ENCODE data around the gene ISM1.
A peak's percentile ranks its signal among the peaks of the same experiment; 100 is the strongest.

The ISM1 gene

DNA sequence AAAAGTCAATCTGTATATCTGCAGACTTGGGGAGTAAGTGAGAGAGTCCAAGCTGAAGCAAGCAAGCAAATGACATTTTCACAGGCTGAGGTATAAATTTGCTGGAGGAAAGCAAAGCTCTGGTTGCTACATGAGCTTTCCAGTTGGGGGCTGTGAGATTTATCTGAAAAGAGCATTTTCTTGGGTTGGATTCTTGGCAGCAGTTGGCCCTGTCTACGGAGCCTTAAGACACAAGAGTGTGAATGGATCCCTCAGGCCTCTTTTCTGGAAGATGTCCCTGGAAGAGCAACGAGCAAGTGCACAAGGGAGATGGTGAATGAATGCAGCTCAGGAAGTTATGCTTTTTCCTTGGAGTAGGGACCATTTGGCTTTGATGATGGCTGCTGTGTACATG is 30.8 kb downstream of the ISM1 start:
- no peak for DNase-seq (ENCODE audit: low read depth in 2 of 3, low spot score in 1 of 3)

DNA sequence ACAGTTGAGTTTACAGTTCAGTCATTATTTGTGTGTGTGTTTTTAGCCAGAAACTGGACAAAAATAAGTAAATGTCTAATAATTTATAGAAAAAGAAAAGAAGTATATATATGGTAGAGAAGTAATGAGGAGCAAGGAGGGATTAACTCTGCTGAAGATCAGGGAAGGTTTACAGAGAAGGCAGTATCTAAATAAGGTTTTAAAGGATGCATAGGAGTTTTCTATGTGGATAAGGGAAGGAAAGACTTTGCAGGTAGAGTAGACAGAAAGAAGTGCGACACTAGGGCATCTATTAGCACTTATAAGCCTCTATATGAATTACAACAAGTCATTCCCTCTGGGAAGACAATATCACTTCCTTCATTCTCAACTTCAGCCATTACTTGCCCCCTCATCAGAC is 34.3 kb downstream of the ISM1 start:
- DNase-seq (ENCODE audit: low read depth in 2 of 3, low spot score in 1 of 3), result no peak

DNA sequence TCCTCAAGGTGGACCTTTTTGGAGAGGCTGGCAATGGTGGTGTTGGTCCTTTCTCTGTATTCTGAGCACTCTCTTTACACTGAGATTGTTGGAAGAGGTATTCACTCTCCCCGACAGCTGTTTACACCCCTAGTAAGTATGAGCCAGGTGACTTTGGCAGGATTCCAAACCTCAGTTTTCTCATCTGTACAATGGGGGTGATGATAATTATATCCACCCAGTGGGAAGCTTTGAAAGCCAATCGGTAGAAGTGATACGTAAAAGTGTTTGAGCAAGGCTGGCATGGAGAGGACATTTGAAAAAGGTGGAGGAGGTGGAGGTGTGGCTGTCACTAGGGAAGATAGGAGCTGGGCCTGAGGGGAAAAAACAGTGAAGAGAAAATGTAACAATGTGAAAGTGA is 35.5 kb downstream of the ISM1 start:
- no peak for DNase-seq (ENCODE audit: low read depth in 2 of 3, low spot score in 1 of 3)

DNA sequence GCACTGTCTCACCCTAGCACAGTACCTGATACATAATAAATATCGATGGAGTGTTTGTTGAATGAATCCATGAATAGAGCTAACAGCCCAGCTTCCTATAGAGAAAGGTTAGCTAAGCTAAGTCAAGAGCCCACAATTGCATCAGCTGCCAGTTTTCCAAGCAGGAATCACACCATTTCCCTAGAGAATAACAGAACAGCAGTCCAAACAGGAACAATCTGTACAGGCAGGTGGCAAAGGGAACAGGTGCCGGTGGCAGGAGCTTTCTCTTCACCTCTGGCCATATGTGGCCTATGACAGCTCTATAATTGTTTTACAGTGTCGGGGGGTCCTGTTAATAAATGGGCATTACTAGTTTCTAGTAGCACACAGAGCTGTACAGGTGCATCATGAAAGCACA is 38.8 kb downstream of the ISM1 start:
- DNase-seq (ENCODE audit: low read depth in 2 of 3, low spot score in 1 of 3), result no peak

DNA sequence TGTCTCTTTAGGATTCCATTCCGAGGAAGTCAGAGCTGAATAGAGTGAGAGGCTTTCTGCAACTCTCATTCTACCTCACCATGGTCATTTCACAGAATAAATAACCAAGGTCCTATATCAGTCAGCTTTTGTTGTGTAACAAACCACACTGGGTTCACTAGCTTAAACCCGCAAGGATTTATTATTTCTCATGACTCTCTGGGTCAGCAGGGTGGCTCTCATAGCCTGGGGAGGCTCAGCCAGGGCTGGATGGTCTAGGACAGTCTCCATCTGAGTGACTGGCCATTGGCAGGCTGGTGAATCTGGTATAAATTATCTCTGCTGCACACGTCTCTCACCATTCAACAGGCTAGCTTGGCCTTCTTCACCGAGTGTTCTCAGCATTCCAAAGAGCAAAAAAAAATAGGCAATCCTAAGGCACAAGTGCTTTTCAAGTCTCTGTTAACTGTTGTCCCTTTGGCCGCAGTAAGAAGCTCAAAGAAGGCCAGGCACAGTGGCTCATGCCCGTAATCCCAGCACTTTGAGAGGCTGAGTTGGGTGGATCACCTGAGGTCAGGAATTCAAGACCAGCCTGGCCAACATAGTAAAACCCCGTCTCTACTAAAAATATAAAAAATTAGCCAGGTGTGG is 39.7 kb downstream of the ISM1 start:
- no peak for DNase-seq (ENCODE audit: low read depth in 2 of 3, low spot score in 1 of 3)

DNA sequence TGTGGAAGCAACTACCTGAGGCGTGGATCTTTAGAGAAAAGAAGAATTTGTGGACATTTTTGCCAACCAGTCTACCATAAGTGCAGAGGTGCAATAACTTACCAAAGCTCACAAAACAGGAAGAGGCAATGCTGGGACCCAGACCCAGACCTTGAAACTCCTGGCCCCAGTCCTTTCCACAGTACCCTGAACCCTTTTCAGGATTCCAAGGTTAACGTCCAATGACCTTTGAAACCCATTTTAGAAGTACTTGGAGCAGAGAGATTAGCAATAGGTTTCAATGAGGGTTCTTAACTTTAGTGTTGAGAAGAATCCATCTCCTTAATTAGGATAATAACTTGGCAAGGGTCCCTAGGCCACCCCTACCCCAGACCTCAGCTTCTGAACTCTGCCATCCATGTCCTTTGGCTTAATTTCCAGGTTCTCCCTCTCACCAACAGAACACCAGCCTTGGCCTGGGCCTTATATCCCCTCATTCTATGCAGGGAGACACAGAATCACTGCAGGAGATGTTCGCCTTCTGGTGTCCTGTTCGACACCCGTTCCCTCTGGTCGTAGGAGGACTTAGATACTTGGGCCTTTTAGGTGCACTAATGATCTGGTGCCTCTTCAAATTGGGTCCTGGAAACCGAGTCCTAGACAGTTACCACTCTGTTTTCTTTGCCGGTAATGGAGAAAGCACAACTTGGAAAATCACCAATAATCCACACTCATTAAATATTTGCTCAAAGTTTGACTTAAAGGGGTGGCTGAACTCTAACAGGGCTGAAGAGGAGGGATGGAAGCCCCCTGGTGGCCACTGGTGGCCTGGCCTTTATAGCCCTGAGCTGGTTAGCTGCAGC is 40.6 kb downstream of the ISM1 start:
- peak; percentile 43 to 60 (median 47) for DNase-seq (ENCODE audit: low read depth in 2 of 3, low spot score in 1 of 3)

DNA sequence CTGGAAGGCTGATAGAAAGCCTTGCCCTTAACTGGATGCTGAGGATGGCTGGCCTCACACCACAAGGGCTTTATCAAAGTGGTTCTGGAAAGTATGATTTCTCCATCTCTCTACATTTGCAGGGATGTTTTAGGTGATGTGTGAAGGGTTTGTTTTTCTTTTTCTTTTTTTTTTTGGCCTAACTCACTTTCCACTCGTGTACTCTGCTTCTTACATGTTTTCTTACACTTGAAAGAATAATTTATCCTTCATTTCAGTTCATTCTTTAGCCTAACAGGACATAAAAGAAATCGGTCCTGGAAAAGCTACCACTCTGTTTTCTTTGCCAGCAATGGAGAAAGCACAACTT is 41.2 kb downstream of the ISM1 start:
- DNase-seq (ENCODE audit: low read depth in 2 of 3, low spot score in 1 of 3), result no peak

DNA sequence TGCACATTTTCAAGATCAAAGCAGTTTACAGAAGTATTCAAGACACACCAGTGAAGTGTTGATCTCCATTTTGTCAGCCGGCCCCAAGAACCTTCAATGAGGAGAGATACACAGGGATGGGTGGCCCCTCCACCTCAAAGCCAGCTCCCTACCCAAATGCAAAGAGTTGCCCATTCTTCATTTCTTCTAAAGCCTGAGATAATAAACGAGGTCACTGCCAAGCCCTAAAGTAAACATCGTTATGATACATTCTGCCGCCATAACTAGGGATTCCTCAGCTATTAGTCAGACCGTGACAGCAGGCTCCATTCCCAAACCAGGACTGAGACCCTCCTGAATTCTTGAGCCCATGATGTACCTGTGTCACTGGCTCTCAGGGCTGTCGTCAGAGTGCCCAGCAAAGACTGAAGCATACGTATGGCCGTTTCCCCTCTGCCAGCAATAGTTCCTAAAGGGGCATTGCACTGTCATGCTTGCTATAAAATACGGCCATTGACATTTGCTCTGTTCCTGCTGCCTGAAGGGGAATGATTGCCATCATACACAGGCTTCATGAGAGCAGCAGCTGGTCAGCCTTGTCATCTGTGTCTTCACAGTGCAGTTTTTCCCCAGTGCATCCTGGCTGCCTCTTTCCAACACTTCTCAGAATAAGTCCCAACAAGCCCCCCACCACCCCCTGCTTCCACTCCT is 41.7 kb downstream of the ISM1 start:
- DNase-seq (ENCODE audit: low read depth in 2 of 3, low spot score in 1 of 3), result no peak

DNA sequence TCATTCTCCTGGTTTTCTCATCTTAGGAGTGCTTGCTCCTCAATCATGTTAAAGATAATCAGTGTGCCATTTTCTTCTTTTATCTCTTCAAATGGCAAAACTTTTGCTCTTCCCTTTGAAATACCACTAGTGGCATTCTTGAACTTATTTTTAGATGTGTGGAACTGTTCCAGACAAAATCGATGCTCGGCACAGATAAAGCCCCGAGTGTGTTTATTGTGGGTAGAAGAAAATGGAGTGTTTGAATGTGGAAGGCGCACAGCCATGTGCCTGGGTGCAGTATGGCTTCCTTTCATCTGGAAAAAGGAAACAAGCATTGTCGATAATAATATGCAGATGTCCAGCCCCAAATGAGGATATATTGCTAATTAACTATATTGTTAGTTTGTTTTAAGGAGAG is 42.4 kb downstream of the ISM1 start:
- DNase-seq (ENCODE audit: low read depth in 2 of 3, low spot score in 1 of 3), result no peak

DNA sequence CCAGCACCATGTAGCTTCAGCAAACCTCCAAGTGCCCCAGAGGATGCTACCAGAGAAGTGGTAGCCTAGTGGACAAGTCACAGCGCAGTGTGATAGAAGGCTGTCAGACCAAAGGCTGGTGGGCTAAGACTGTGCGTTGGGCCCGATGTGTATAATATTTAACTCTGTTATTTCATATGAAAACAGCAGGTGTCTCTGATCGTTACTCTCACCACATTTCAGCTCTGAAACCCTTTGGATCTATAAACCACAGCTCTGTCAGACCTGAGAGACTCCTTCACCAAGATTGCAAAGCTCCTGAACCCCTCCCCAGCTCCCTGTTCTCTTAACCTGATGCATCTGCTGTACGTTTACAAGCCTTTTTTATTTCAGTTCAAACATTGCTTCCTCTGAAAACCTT is 43.8 kb downstream of the ISM1 start:
- no peak for DNase-seq (ENCODE audit: low read depth in 2 of 3, low spot score in 1 of 3)

DNA sequence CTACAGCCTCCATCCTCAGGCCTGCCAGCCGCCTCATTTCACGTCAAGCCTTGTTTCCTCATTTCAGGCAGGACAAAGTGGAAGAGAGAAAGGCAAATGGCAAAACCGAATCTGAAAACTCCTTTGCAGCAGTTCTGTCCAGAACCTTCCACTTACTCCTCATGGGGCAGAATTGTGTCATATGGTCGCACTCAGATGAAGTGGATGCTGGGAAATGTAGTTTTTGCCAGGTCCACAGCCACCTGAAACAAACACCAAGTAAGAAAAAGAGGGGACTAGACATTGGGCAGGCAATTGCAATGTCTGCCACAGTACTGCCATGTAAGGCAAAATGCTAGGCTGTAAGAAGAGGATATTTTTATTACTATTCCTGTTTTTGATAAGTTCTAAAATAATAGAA is 44.9 kb downstream of the ISM1 start:
- DNase-seq (ENCODE audit: low read depth in 2 of 3, low spot score in 1 of 3), result no peak

DNA sequence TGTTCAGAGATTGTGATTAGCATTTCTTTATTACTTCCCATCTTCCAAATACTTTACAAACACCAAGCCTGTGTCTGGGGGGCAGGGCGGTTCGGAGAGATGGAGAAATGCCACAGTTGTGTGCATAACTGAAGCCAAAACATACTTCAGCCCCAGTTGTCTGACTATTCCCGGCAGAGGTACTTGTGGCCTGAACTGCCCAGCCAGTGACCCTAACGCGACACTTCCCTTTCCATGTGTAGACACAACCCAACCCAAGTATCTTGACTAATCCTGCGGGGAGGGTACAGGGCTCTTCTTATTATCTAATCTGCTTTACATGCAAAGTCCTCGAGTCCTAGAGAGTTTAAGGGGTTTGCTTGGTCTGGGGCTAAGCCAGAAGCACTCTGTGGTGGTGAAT is 46.2 kb downstream of the ISM1 start:
- DNase-seq (ENCODE audit: low read depth in 2 of 3, low spot score in 1 of 3), result no peak

DNA sequence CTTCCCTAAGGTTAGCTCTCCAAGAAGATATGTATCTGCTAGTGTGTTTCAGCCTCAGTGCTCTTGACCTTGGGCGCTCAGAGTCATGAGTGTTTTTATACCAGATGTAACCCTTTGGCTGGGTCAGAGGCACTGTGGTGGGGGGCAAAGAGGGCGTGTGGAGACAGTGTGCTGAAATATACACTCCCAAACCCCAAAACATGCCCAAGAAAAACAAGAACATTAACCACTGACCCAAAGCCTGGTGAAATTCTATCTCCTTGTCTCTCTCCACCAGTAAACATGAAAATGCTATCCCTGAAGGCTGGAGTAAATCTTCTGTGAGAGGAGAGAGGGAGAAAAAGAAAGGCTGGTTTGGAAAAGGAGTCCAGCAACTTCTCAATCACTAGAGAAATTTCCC is 47.9 kb downstream of the ISM1 start:
- DNase-seq (ENCODE audit: low read depth in 2 of 3, low spot score in 1 of 3), result no peak

DNA sequence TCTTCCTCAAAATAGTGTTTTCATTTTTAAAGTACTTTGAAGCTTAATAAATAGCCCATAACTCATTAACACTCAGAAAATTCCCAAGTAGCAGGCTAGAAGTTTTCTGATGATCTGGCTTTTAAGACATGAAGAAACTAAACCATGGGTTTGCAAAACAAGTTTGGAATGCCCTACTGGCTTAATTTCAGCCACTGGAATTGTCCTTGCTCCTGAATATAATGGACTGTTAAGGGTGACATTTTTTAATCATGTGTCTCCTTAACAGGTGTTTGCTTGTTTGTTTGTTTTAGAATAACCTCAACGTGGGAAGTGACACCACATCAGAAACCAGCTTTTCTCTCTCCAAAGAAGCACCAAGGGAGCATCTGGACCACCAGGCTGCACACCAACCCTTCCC is 49.1 kb downstream of the ISM1 start:
- DNase-seq (ENCODE audit: low read depth in 2 of 3, low spot score in 1 of 3), result no peak

DNA sequence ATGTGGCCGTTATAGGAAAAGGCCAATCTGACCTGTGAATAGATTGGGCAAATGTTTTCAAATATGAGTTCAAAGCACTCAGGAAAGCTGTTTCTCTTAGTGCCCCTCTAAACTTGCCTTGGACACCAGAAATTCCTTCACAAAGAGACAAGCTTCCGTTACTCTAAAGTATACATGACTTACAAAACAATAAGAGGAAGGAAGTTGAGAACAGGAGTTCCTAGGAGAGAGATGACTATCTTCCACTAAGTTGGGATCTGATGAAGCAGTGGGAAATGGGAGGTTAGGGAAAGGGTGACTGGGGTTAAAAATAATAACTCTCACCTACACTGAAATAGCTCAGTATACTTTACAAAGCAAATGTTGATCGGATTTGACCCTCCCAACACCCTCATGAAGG is 50.0 kb downstream of the ISM1 start:
- DNase-seq (ENCODE audit: low read depth in 2 of 3, low spot score in 1 of 3), result no peak

DNA sequence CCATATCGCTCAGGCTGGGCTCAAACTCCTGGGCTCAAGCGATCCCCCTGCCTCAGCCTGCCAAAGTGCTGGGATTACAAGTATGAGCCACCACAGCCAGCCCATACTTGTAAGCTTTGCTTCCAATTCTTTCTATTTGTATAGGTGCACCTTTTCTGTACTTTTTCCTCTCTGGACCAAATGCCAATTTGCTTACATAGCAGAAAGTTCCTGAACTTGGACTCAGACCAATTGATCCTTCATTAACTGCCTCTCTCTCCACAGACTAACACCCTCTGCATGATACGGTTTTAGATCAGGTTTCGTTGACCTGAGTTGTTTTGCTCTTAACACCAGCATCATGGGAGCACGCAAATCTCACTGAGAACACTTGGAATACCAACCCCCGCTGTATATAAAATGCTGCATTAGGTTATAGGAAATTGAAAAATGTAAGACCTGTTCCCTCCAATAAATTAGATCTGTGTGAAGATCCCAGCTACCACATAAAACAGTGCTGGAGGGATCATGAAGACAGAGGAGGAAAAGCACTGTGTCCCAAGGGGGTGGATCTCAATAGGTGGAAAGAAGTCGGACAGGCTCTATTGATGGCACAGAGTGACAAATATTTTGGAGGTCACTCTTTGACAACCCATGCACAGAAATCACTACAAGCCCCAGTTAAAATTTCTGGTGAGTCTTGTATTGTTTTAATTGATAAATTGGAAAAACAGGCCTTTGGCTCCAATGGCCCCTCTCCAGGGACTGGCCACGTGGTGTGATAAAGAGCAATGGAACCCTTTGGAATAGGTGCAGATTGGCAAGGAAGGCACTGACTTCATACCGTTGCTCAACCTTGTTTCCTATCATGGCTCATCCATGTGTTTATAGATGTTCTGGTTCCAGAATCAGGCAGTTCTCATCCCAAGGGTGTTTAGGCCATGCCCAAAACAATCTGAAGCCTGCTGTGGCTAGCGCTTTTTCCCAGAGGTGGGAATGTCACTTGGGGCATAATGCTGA is 51.2 kb downstream of the ISM1 start:
- DNase-seq (ENCODE audit: low read depth in 2 of 3, low spot score in 1 of 3), result no peak

DNA sequence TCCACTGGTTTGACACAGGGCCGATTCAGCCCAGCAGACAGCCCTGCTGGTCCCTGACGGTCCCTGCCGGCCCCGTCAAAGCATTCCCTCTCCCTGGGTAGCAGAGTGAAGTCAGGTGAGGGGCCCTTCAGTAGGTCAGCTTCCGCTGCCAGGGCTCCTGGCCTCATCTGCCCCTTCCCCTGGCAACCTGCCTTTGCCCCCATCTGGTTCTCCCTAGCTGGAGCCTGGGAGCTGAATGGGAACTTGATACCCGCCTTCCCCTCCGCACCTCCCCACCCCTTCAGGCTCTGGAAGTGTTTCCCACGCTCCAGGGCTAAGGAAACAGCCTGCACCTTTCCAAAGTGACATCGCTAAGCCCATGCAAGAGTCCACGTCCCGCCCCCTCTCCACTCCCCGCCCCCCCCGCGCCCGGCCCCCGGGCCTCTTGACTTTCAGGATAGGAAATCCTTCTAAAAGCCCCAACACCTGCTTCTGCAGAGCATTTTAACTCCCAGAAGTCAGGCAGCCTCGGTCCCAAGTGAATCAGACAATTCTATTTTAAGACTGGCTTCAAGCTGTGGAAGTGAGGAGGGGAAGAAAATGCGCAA is 53.3 kb downstream of the ISM1 start:
- DNase-seq (ENCODE audit: low read depth in 2 of 3, low spot score in 1 of 3), result no peak

DNA sequence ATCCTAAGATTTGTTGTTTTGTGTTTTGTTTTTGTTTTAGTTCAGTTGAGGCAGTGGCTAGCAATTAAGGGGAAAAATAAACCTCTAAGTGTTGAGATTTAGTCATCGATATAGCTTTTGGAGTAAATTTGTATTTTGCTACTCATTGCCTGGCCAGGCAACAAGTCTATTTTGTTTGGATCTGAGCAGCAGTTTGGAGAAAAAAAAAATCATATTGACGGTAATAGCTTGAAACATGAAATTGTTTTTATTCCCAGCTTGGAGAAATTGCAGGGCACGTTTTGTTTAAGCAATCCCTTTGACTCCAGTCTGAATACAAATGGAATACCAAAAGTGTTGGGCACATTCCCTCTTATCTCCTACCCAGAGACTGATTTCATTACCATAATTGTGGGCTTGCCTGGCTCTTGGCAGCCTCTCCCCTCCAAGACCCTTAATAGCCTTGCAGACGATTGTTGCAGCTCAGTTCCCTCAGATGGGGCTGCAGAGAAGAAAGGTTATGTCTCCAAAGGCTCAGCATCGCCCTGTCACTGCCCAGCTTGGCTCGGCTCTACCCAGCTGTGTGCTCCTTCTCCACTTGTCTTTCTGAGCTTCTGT is 56.0 kb downstream of the ISM1 start:
- no peak for DNase-seq (ENCODE audit: low read depth in 2 of 3, low spot score in 1 of 3)

DNA sequence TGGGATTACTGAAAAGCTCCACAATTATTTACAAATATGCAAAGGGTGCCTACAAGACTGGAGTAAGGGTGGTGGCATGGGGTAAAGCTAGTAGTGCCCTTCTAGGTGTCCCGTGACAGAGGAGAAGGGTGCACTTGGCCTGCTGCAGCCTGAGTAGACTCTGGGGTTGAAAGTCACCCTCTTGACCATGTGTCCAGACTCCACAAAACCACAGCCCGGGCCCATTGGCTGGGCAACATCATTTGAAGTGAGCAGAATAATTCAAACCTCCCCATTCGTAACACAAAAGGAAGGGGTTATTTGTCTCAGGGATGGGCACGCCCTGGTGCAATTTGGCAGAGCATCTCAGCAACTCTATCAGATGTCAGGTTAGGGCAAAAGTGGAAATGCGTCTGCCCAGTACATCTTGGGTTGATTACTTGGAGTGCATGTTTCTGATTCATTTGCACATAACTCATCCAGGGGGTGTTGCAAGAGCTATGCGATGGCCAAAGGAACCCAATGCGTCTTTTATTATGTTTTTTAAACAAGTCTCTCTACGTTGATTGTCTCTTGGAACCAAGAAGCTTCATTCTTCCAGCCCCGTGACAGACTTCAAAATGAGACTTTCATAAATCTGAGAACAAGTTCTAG is 56.7 kb downstream of the ISM1 start:
- no peak for DNase-seq (ENCODE audit: low read depth in 2 of 3, low spot score in 1 of 3)

Data from stimulated activated CD4-positive, alpha-beta T cell treated with anti-CD3 and anti-CD28 coated beads, Interleukin-12 subunit alpha, Interleukin-12 subunit beta, amount 100 ng/mL, for 48 hours (primary cell).